ENCODE data around the gene CD300C.

The CD300C gene

DNA sequence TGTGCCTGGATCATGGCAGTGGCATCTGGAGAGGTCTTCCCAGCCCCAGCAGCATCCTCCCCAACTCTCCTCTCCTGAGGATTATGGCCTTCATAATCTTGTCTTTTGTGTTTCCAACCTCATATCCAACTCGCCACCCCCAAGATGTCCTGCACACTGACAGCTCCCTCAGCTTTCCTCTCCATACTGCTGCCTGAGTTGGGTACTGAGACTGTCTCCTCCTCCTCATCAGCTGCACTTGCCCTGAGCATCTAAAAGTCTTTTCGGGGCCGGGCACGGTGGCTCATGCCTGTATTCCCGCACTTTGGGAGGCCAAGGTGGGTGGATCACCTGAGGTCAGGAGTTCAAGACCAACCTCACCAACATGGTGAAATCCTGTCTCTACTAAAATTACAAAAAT is 16.7 kb downstream of the CD300C start:
- Histone ChIP-seq H3K4me1 (ENCODE audit: insufficient read depth, low read length) (no peaks in the 10 kb centered on the region; the same call in 1 of the 2 replicates), H3K9me3 (ENCODE audit: insufficient read depth, low read depth, low read length) (no peaks in the 10 kb centered on the region), H3K4me3 (ENCODE audit: low read length) (no peak overlapping the region), H3K27me3 (ENCODE audit: insufficient read depth, low read length) (peaks cover 4% of the 10 kb centered on the region), H3K36me3 (ENCODE audit: insufficient read depth, low read length) (no peaks in the 10 kb centered on the region), H3K9ac (ENCODE audit: low read depth, low read length) (no peak overlapping the region), H3K27ac (ENCODE audit: low read depth, low read length) (no peak overlapping the region)
- WGBS = 91% methylated on average over 5 of the region's 5 CpGs

DNA sequence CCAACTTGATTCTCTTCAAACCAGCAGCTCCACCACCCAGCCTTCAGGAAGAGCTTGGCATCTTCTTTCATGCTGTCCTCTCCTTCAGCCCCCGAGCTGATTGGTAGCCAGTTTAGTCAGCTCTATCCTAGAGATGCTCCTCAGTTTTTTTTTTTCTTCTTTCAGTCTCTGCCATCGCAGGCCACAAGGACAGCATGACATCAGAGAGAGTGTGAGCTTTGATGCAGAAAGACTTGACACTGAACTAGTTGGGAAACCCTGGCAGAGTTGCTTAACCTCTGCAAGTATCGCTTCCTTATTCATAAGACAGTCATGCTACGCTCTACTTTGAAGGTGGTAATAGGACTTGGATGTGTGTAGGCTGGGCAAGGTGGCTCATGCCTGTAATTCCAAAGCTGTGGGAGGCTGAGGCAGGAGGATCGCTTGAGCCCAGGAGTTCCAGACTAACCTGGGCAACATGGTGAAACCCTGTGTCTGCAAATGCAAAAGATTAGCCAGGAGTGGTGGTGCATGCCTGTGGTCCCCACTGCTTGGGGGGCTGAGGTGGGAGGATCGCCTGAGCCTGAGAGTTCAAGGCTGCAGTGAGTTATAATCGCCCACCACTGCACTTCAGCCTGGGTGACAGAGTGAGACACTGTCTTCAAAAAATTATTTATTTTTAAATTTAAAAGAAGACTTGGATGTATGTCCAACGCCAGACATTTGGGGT is 17.3 kb downstream of the CD300C start:
- Histone ChIP-seq H3K9ac (ENCODE audit: low read depth, low read length) (no peak overlapping the region), H3K36me3 (ENCODE audit: insufficient read depth, low read length) (no peaks in the 10 kb centered on the region), H3K9me3 (ENCODE audit: insufficient read depth, low read depth, low read length) (no peaks in the 10 kb centered on the region), H3K4me1 (ENCODE audit: insufficient read depth, low read length) (no peaks in the 10 kb centered on the region; the same call in 1 of the 2 replicates), H3K4me3 (ENCODE audit: low read length) (no peak overlapping the region), H3K27ac (ENCODE audit: low read depth, low read length) (no peak overlapping the region), H3K27me3 (ENCODE audit: insufficient read depth, low read length) (peaks cover 4% of the 10 kb centered on the region)
- WGBS = 88% methylated on average over 8 of the region's 8 CpGs

DNA sequence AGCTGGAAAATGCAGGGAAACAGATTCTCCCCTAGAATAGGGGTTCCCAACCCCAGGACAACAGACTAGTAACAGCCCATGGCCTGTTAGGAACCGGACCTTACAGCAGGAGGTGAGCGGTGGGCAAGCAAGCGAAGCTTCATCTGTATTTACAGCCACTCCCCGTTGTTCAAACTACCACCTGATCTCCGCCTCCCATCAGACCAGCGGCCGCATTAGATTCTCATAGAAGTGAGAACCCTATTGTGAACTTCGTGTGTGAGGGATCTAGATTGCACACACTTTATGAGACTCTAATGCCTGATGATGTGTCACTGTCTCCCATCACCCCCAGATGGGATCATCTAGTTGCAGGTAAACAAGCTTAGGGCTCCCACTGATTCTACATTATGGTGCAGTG is 18.2 kb downstream of the CD300C start:
- H3K36me3 ChIP-seq (ENCODE audit: insufficient read depth, low read length) = no peaks in the 10 kb centered on the region
- H3K4me3 ChIP-seq (ENCODE audit: low read length) = no peak overlapping the region
- no peaks in the 10 kb centered on the region; the same call in 1 of the 2 replicates for H3K4me1 ChIP-seq (ENCODE audit: insufficient read depth, low read length)
- no peak overlapping the region for H3K9ac ChIP-seq (ENCODE audit: low read depth, low read length)
- no peaks in the 10 kb centered on the region for H3K9me3 ChIP-seq (ENCODE audit: insufficient read depth, low read depth, low read length)
- H3K27me3 ChIP-seq (ENCODE audit: insufficient read depth, low read length) = peaks cover 4% of the 10 kb centered on the region
- no peak overlapping the region for H3K27ac ChIP-seq (ENCODE audit: low read depth, low read length)
- 93% methylated on average over 8 of the region's 8 CpGs for WGBS

DNA sequence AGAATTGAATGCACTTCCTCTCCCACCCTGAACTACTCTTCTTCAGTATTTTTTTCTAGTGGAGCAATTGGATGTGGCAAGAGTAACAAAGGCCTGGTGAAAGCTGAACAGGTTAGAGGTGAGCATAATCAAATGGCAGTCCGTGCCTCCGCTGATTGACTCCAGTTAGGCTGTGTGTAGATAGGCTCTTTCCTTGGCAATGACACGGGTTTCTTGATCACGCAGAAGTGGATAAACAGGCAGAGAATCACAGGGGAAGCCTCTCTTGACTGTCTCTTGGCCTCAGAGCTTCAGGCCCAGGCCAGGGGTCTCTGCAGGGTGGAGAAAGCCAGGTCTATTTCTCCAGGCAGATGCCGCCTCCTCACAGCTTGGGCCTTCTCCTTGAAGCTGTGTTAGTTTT is 18.8 kb downstream of the CD300C start:
- no peak overlapping the region for H3K27ac ChIP-seq (ENCODE audit: low read depth, low read length)
- 94% methylated on average over 5 of the region's 5 CpGs for WGBS
- H3K4me1 ChIP-seq (ENCODE audit: insufficient read depth, low read length) = no peaks in the 10 kb centered on the region

DNA sequence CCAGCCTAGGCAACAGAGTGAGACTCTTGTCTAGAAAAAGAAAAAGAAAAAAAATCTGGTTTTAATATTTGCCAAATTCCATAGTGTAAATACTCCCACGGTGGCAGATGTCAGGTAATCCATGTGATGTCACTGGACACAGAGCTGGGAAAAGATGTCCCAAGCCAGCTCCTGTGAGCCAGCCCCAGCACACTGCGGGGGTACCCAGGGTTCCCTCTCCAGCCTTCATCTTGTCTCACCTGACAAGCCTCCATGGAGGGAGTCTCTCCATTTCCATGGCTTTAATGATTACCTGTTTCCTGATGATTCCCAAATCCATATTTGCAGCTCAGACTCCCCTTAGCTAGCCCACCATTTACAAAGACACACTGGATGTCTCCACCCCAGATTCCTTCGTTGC is 19.2 kb downstream of the CD300C start:
- H3K4me1 ChIP-seq (ENCODE audit: insufficient read depth, low read length) = no peaks in the 10 kb centered on the region
- H3K9me3 ChIP-seq (ENCODE audit: insufficient read depth, low read depth, low read length) = no peaks in the 10 kb centered on the region
- H3K9ac ChIP-seq (ENCODE audit: low read depth, low read length) = no peak overlapping the region
- 76% methylated on average over 3 of the region's 3 CpGs for WGBS
- no peaks in the 10 kb centered on the region for H3K36me3 ChIP-seq (ENCODE audit: insufficient read depth, low read length)
- H3K27ac ChIP-seq (ENCODE audit: low read depth, low read length) = no peak overlapping the region
- H3K4me3 ChIP-seq (ENCODE audit: low read length) = no peak overlapping the region
- H3K27me3 ChIP-seq (ENCODE audit: insufficient read depth, low read length) = peaks cover 4% of the 10 kb centered on the region

More for the DNA sequence above, 18.8 kb downstream of the CD300C start:
- no peak overlapping the region for H3K4me3 ChIP-seq (ENCODE audit: low read length)
- peaks cover 4% of the 10 kb centered on the region for H3K27me3 ChIP-seq (ENCODE audit: insufficient read depth, low read length)
- H3K9me3 ChIP-seq (ENCODE audit: insufficient read depth, low read depth, low read length) = no peaks in the 10 kb centered on the region
- no peaks in the 10 kb centered on the region for H3K36me3 ChIP-seq (ENCODE audit: insufficient read depth, low read length)
- H3K9ac ChIP-seq (ENCODE audit: low read depth, low read length) = no peak overlapping the region

DNA sequence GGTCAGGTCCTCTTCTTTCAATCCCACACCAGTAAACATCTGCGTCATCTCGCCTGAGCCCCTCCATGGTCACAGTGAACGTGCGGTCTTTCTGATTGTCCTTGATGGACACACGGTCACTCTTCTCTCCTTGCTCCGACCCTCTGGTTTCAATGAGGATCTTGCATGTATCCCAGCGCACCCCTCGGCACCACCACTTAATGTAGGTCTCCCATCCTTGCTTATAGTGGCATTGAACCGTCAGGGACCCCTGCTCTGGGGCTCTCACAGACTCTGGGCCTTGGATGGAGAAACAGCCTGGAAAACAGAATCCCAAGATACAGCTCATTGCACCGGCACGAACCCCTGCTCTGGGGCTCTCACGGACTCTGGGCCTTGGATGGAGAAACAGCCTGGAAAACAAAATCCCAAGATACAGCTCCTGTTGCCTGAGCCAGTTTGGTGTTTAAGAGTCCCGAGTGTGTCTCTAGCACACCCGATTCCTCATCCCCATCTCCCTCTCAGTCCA is 20.1 kb downstream of the CD300C start:
- Histone ChIP-seq H3K27ac (ENCODE audit: low read depth, low read length) (no peak overlapping the region), H3K4me3 (ENCODE audit: low read length) (no peak overlapping the region), H3K27me3 (ENCODE audit: insufficient read depth, low read length) (peaks cover 4% of the 10 kb centered on the region), H3K9ac (ENCODE audit: low read depth, low read length) (no peak overlapping the region), H3K4me1 (ENCODE audit: insufficient read depth, low read length) (no peaks in the 10 kb centered on the region), H3K36me3 (ENCODE audit: insufficient read depth, low read length) (no peaks in the 10 kb centered on the region), H3K9me3 (ENCODE audit: insufficient read depth, low read depth, low read length) (no peaks in the 10 kb centered on the region)
- WGBS = 93% methylated on average over 14 of the region's 14 CpGs

DNA sequence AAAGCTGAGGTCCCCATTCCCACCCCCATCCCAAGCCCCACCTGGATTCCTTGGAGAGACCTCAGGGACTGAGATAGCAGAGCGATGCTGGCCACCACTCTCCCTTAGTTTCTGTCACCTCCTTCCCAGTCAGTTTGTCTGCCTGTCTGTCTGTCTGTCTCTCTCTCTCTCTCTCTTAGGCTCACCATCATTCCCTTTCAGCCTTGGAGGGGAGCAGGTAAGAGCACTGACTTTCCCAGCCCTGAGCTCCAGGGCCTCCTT is 20.5 kb downstream of the CD300C start:
- H3K9ac ChIP-seq (ENCODE audit: low read depth, low read length) = no peak overlapping the region
- 100% methylated on average over 1 of the region's 1 CpG for whole genome bisulfite sequencing
- no peak overlapping the region for H3K4me3 ChIP-seq (ENCODE audit: low read length)
- H3K9me3 ChIP-seq (ENCODE audit: insufficient read depth, low read depth, low read length) = no peaks in the 10 kb centered on the region
- H3K4me1 ChIP-seq (ENCODE audit: insufficient read depth, low read length) = no peaks in the 10 kb centered on the region
- H3K36me3 ChIP-seq (ENCODE audit: insufficient read depth, low read length) = no peaks in the 10 kb centered on the region
- no peak overlapping the region for H3K27ac ChIP-seq (ENCODE audit: low read depth, low read length)
- H3K27me3 ChIP-seq (ENCODE audit: insufficient read depth, low read length) = peaks cover 4% of the 10 kb centered on the region

DNA sequence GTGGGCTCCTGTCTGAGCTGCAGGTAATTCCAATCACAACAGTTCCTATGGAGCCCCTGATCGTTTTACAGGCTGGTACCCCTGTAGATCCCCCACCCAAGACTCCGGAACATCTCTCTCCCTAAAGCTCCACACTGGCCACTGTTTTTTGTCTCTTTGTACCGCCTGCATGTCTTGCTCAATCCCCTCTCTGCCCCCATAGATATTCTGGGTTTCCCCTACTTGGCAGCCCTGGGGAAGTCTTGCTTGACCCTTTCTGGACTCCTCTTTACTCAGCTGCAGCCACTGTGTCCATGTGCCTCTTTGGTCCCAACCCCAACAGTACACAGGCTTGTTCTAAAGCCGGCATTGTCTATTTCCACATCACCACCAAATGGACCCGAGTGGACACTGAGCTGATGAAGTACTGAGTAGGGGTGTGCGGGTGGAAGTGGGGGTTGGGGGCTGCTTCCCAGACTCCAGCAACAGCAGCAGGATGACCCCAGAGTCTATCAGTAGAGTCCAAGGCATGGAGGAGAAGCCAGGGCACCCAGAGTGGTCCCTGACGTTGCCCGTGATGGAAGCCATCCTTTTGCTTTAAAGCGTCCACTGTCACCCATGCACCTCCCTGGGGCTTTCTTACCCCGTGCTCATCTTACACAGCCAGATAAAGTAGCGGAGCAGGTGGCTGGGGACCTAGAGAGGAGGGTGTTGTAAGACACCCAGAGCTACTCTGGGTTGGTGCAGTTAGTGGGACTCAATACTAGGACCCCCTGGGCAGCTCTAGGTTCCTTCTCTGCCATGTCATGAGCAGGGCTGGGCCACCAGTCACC is 21.1 kb downstream of the CD300C start:
- Histone ChIP-seq H3K4me3 (ENCODE audit: low read length) (no peak overlapping the region), H3K9ac (ENCODE audit: low read depth, low read length) (no peak overlapping the region), H3K27ac (ENCODE audit: low read depth, low read length) (no peak overlapping the region), H3K36me3 (ENCODE audit: insufficient read depth, low read length) (no peaks in the 10 kb centered on the region), H3K4me1 (ENCODE audit: insufficient read depth, low read length) (no peaks in the 10 kb centered on the region), H3K27me3 (ENCODE audit: insufficient read depth, low read length) (no peaks in the 10 kb centered on the region; the same call in none of the 2 replicates), H3K9me3 (ENCODE audit: insufficient read depth, low read depth, low read length) (no peaks in the 10 kb centered on the region)
- 93% methylated on average over 11 of the region's 11 CpGs for WGBS

DNA sequence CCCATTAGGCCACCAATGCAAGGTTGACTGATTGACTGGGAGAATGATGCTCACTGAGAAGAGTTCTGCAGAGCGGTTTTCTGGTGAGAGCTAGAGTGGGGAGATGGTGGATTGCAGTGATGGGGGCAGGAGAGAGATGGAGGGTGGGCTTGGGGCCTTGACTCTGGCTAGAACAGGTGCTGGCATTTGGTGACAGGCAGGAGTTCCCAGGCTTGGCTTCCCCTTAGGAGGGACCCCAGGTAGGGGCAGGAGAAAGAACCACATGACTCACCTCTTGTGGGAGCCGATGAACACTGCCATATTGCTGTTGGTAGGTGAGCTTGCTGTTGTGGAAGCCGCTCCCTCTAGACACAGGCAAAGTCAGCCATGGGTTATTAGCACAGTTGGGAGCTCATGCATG is 22.6 kb downstream of the CD300C start:
- Histone ChIP-seq H3K27me3 (ENCODE audit: insufficient read depth, low read length) (no peaks in the 10 kb centered on the region; the same call in none of the 2 replicates), H3K9ac (ENCODE audit: low read depth, low read length) (no peak overlapping the region), H3K9me3 (ENCODE audit: insufficient read depth, low read depth, low read length) (no peaks in the 10 kb centered on the region), H3K4me3 (ENCODE audit: low read length) (no peak overlapping the region), H3K27ac (ENCODE audit: low read depth, low read length) (no peak overlapping the region), H3K36me3 (ENCODE audit: insufficient read depth, low read length) (no peaks in the 10 kb centered on the region), H3K4me1 (ENCODE audit: insufficient read depth, low read length) (no peaks in the 10 kb centered on the region)
- 89% methylated on average over 3 of the region's 3 CpGs for WGBS

DNA sequence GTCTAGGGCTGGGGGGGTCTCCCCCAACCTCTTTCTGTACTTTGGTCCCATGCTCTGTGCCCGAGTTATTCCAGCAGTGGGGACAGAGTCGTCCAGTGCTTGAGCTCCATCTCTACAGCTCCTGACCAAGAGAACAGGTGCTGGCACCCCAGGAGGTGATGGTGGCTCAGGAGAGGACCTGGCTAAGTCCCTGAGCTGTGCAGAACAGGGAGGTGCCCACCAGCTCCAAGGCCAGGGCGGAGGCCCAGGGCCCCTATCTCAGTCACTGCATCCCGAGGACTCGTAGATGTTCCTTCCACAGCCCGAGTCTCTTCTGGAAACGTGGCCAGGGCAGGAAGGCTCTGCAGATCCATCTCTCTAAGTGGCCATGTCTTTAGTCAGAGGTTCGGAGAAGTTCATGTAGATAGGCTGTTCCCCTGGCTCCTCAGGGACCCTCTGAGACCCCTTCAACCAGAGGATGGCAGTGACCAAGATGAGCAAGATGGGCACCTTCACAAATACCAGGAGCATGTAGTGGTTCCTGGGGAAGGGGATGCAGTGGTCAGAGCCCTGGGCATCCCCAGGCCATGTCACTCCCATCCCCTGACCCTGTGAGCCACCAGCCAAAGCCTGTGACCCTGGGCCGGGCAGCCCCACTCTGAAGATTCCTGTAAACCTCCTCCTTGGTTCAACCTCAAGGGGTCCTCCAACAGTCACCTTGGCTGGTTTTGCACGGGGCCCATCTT is 23.4 kb downstream of the CD300C start:
- no peaks in the 10 kb centered on the region for H3K4me1 ChIP-seq (ENCODE audit: insufficient read depth, low read length)
- H3K27me3 ChIP-seq (ENCODE audit: insufficient read depth, low read length) = no peaks in the 10 kb centered on the region; the same call in 1 of the 2 replicates
- no peaks in the 10 kb centered on the region for H3K9me3 ChIP-seq (ENCODE audit: insufficient read depth, low read depth, low read length)
- no peak overlapping the region for H3K9ac ChIP-seq (ENCODE audit: low read depth, low read length)
- WGBS = 84% methylated on average over 10 of the region's 10 CpGs
- no peaks in the 10 kb centered on the region for H3K36me3 ChIP-seq (ENCODE audit: insufficient read depth, low read length)
- H3K4me3 ChIP-seq (ENCODE audit: low read length) = no peak overlapping the region
- H3K27ac ChIP-seq (ENCODE audit: low read depth, low read length) = no peak overlapping the region

DNA sequence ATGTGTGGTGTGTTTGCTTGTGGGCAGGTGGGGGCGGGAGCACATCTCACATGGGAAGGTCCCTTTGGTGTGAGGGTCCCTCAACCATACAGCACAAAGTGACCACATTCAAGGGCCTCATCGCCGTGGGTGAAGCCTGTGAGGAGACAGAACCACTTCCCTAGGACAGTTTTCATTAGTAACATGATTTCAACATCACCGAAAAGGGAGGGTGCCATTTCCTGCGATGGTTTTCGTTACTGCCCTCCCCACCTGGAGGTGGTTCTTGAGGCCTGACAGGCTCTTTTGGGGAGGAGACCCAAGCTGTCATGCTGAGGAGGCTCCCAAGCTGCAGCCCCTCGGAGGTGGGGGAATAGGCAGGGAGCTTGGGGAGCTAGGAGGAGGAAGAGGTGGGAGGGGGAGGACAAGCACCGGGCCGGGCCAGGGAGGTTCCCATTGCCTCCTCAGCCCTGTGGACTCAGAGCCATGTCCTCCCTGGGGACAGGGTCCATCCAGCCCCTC is 24.2 kb downstream of the CD300C start:
- Histone ChIP-seq H3K9ac (ENCODE audit: low read depth, low read length) (no peak overlapping the region), H3K36me3 (ENCODE audit: insufficient read depth, low read length) (no peaks in the 10 kb centered on the region), H3K4me3 (ENCODE audit: low read length) (no peak overlapping the region), H3K4me1 (ENCODE audit: insufficient read depth, low read length) (no peaks in the 10 kb centered on the region), H3K27ac (ENCODE audit: low read depth, low read length) (no peak overlapping the region), H3K27me3 (ENCODE audit: insufficient read depth, low read length) (no peaks in the 10 kb centered on the region; the same call in 1 of the 2 replicates), H3K9me3 (ENCODE audit: insufficient read depth, low read depth, low read length) (no peaks in the 10 kb centered on the region)
- WGBS = 93% methylated on average over 9 of the region's 9 CpGs
